GM19240 (cell line): ENCODE measurements around the gene ARAP3.
A peak's percentile ranks its signal among the peaks of the same experiment; 100 is the strongest.
"Not testable (repeated sequence)": the region's sequence is repeated elsewhere in the genome, so short reads cannot be mapped to it uniquely, and the experiment has no call there.

Experiments
- DNase-seq: peaks from one replicate; pipeline ENCODE4 v3.0.0; 2011; ENCODE audit warnings: low spot score; ENCODE audit not compliant: insufficient read length

The ARAP3 gene

DNA sequence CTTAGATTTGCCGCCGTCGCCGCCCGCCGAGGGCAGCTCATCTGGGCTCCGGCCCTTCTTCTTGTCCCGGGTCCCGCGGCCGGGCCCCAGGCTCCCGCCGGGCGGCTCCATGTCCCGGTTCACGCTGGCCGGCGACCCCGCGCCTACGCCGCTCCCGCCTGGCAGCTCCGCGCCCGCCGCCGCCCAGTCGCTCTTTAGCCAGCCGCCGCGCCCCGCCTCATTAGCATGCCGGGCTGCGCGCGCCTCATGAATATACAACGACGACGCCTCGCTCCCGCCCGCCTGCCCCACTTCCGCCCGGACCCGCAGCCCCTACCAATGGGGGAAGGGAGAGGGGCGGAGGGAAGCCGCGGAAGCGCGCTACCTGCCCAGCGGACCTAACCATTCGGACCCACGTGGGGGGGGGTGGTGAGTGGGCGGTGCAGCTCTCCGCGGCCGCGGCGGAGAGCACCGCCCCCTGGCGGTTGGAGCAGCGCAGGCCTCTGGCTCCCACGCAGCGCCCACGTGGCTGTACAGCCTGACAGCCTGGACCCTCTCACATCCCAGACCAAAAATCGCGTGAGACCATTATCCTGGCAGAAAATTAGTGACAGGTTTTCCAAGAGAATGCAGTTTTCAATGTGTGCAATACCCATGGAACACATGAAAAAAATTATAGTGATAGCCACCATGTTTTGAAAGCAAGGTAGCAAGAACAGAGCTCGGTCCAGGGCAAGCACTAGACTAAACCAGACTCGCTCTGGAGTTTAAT, 63.1 kb downstream of the ARAP3 start, which contains the start of gene DIAPH1:
Gene DIAPH1 (minus strand): TSS at position 197 of the 751 bp plus-strand sequence. CDS start 86 bp downstream, at position 111.
- peak; percentile 72 for DNase-seq

DNA sequence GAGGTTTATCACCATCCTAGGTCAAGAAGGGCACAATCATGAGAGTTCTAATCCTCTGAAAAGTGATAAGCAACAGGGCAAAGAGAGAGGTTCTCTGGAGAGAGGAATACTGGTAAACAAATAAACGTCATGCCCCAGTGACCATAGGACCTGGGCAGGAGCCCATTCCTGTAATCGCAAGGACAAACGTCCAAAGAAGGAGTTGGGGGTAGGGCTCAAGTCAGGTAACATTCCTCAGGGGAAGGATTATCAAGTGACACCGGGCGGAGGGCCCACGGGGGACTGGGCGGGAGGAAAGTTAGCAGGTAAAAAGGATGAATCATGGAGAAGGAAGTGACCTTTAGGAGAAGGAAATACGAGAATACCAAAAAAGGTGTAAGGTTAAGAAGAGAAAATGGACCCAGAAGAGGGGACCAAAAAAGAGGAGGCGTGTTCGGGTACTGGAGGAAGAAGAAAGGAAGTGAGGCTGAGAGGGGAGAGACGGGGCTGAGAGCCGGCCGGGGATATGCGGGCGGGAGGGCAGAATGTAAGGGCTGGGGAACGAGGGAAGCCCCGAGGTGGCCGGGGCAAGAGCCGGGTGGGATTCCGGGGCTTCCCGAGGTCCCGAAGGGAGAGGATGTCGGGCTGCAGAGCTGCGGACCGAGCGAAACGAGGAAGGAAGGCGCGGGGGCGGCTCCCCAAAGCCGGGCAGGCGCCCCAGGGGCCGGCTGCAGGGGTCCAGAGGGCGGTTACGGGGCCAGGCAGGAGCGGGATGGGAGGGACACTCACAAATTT, 63.8 kb downstream of the ARAP3 start:
- DNase-seq, result no peak

DNA sequence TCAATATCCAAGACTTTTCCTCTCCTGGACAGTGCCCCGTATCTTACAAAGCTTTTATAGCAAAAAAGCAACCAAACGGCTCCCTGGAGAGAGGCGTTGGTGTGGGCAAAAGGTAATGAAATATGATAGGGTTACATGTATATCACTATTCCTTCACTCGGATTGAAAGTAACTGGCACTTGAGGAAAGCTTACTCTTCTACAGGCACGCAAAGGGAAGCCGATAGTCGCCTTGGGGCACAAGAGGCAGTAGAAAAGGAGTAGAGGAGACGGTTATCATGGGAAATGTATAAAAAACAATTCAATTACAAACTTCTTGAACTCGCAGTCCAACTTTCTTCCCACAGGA, 64.4 kb downstream of the ARAP3 start:
- no peak for DNase-seq

DNA sequence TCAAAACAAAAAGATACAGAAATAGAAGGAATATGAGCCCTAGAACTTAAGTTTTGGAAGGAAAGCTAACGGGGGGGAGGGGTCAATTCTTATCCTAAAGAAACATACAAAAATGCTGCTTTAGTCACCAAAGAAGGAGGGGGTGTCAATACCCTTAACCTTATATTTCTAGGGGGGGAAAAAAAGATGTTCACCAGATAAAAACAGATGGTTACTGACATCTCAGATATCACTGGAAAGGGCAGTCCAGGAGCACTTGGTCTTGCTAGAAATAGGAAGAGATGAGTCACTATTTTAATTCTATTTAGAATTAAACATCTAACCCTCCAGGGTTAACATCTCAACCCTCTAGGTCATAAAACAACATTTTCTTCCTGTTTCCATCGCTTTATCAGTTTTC, 64.9 kb downstream of the ARAP3 start:
- DNase-seq, result no peak

DNA sequence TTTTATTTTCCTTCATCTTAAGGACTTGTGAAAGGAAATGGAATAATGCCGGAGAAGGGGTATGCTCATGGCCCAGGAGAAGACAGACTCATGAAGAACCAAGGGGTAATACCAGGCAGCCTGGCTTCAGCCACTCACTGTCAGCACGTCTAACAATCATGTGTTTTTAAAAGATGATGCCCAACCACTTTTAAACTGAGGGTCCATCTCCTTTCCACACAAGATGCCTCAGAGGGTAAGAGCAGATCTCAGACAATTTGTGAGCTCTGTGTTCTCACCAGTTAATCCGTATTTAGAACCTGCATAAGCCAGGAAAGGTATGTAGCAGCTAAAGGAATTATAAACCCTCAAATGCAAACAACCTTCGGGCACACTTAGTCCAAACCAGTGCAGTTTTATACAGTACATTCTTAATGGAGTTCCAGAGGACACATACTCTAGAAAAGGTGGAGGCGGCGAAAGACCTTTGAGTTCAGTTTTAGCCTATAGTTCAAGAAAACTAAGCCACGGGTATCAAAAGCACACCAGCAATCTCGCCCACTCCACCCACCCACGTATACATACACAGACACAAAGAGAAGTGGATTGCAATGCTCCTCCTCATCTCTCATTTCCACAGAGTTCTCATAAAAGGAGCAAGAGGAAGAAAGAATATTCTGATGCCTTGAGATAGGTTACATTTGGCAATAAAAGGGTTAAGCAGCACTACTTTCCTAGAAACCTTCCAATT, 65.9 kb downstream of the ARAP3 start:
- no peak for DNase-seq

DNA sequence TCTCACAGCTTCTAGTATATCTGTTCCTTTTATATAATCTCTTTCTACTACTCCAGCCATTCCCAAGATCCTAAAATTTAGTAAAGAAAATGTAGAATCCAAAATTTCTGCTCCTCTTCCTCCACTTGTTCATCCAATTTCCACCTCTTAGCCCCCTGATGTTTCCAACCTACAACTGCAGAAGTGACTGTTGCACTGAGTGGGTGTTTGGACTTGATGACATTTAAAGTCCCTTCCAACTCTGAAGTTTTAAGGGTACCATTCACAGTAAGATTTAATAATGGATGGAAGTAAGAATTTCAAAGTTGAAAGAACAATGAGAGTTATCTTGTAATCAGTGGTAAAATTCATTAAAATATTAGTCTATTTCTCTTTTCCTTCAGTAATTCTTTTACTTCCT, 68.7 kb downstream of the ARAP3 start:
- DNase-seq, result no peak

DNA sequence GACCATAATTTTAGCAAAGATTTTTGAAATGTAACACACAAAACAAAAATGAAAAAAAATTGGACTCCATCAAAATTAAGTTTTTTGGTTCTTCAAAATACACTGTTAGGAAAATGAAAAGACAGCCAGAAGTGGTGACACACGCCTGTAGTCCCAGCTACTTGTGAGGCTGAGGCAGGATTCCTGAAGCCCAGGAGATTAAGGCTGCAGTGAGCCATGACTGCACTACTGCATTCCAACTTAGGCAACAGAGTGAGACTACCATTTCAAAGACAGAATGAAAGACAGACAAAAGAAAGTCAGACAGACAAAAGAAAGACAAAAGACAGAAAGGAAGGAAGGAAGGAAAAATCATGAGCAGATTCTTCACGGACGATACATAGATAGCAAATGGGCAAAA, 70.7 kb downstream of the ARAP3 start:
- DNase-seq, result no peak

DNA sequence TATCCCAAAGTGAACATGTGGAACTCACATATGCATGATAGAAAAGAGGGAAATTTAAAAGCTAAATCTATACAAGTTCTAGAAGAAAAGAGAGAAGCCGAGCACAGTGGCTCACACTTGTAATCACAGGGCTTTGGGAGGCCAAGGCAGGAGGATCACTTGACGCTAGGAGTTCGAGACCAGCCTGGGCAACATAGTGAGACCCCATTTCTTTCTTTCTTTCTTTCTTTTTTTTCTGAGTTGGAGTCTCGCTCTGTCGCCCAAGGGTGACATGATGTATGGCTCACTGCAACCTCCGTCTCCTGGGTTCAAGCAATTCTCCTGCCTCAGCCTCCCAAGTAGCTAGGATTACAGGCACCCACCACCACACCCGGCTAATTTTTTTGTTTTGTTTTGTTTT, 72.1 kb downstream of the ARAP3 start:
- DNase-seq, result not testable (repeated sequence)

DNA sequence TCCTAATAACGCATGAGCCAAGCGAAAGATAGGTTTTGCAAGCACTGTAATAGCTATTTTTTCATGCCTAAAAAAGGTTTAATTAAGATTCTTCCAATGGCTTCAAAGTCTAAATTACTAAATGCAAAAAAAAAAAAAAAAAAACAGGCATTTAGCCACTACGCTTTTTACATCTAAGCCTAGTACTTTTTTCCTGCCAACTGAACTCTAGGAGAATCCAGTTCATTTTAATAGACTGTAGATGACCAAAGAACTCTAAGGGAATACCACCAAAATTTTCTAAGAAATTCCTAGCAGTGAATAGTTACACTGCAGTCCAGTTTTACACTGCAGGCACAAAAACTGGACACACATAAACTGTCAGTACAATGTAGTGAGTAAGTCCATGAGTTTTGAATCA, 73.0 kb downstream of the ARAP3 start:
- no peak for DNase-seq

DNA sequence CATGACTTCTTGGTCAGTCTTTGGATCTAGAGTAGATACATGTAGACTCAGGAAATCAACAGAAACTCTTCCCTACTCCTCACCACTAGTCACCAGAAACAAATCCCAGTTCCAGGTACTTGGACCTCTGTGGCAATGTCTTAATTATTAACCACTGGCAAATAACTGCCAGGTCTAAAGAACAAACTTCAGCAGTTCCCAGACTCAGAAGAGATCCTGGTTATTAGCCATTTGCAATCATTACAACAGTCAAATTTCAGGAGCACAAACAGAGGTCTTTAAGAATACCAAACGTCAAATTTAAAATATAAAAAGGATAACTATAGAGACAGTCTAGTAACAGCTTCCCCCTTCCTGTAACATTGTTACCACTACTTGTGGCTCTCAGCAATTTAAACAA, 73.5 kb downstream of the ARAP3 start:
- DNase-seq, result no peak

DNA sequence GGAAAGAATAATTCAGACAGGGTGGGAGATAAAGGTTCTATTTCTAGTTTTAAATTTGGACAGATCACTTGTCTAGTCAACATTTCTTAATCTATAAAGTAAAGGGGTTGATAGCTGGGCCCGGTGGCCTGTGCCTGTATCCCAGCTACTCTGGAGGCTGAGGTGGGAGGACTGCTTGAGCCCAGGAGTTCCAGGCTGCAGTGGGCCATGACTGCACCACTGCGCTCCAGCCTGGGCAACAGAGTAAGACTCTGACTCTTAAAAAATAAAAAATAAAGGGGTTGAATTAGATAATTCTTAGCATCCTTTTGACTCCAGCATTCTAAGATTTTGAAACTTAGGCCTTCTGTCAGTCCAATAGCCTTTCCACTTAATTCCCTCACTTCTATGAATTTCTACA, 74.0 kb downstream of the ARAP3 start:
- no peak for DNase-seq

DNA sequence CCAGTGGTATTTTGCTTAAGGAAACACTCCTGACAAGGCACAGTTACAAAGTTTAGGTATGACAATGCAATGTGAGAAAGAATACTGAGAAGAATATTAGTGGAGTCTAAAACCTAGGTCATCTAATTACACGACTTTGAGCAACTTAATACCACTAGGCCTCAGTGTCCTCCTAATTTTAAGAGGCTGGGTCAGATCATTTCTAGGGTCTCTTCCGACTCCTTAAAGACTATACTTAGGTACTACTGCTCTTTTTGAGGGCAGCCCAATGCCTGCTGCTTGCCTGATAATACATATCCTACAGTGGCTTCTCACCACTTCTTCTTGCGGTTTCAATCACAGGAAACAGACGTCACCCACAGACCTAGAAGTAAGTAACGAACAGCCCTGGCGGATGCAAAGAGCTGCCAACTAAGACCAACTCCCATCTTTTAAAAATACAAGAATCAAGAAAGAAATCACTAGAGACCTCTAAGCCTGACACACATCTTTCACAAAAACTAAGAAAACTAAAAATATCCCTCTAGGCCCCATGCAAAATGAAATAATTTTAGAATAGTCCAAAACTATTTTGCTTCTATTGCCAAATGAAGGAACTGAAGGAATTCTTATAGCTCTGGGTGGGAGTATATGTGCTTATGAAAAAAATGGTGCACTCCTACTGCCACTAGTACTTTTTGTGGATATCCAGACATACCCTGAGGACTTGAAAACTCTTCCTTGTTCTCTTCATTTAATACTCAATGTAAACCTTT, 76.3 kb downstream of the ARAP3 start:
- peak; percentile 29 for DNase-seq

DNA sequence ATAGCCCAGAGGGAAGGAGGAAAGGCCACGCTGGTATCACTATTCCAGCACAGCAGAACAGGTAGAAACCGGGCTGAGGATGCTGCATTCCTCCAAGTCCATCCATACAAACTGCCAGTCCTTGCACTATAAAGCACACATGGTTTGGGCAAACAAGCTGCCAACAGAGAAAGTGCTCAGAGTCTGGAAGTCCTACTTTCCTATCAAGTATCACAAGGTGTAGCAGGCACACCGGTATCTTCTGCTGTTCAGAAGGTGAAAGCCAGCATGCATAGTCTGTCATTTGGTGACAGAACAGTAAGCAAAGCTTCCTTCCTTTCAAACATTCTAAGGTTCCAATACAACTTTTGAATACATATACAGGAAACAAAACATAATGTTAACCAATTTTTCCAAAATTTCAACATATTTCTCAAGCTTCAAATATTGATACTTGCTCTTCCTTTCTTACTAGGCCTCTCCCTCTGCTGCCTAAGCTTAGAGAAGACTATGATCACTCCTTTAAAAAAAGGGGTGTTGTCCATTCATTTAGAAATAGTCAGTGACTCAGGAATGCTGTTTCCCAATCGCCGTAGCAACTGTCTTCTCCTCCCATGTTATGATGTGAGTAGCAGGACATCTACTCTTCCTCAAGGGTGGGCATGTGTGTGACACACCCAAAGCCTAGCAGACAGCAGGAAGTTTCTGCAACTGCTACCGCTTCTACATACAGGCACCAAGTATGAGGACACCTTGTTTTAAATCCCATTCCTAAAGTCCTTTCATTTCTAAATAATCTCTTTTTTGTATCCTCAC, 77.9 kb downstream of the ARAP3 start:
- DNase-seq, result no peak
